Activated T-cell treated with anti-CD3 and anti-CD28 coated beads, Interleukin-2, amount 50 U/mL, for 72 hours (primary cell): ENCODE measurements around the gene CYP3A4. TPM values are rescaled to one million over a fixed set of nuclear protein-coding genes. Genes with fewer than 3 reads are reported as not detected.
"Not testable (repeated sequence)": the region's sequence is repeated elsewhere in the genome, so short reads cannot be mapped to it uniquely, and the experiment has no call there.

Experiments used
- ATAC-seq, 2 donors: fragments of 150-1000 bp; cut with Tn5 transposase; replicated peaks in 1 of 2; 2 replicates each; pipeline ENCODE4 v1.10.0; 2021; ENCODE audit warnings: moderate library complexity in 2 of 2, mild to moderate bottlenecking in 1 of 2
- DNase-seq, 2 donors: peaks; one replicate each; pipeline ENCODE4 v3.0.0; 2021 to 2022; ENCODE audit warnings: mixed read lengths in 1 of 2
- H3K27ac Mint-ChIP-seq: one replicate; pipeline ENCODE4 v1.8.0; 2022; ENCODE audit warnings: mild to moderate bottlenecking, moderate library complexity, mixed read lengths
- H3K27me3 Mint-ChIP-seq: one replicate; pipeline ENCODE4 v1.8.0; 2022; ENCODE audit warnings: low read depth, mixed read lengths
- H3K36me3 Mint-ChIP-seq, 2 donors: one replicate each; pipeline ENCODE4 v1.8.0; 2022; ENCODE audit warnings: mixed read lengths in 2 of 2, mild to moderate bottlenecking in 1 of 2; ENCODE audit not compliant: insufficient read depth in 2 of 2
- H3K4me1 Mint-ChIP-seq: one replicate; pipeline ENCODE4 v1.8.0; 2022; ENCODE audit warnings: low read depth, mixed read lengths
- H3K4me3 Mint-ChIP-seq, 2 donors: one replicate each; pipeline ENCODE4 v1.8.0; 2022; ENCODE audit warnings: mild to moderate bottlenecking in 2 of 2, mixed read lengths in 2 of 2, moderate library complexity in 2 of 2
- H3K9me3 Mint-ChIP-seq, 2 donors: one replicate each; pipeline ENCODE4 v1.8.0; 2022; ENCODE audit warnings: mixed read lengths in 2 of 2
- total RNA-seq, 2 donors: library from RNA; stranded (reverse); gene quantifications; one replicate each; pipeline ENCODE4 v1.2.3, GENCODE V29; 2022

Gene CYP3A4
- total RNA-seq, 2 donors from 2014 or later: not detected

GRCh38 chr7:99806839-99807478 lies 23.0 kb upstream of the CYP3A4 start:
- no peaks in the 10 kb centered on the region for H3K4me1 Mint-ChIP-seq
- DNase-seq (no peak), ATAC-seq (no peak)
- H3K27ac Mint-ChIP-seq: no peak overlapping the region
- H3K4me3 Mint-ChIP-seq: no peak overlapping the region
- peaks cover 49% of the 10 kb centered on the region for H3K27me3 Mint-ChIP-seq
- peaks cover 4 to 6% of the 10 kb centered on the region in 2 donors for H3K36me3 Mint-ChIP-seq
- peaks cover 0 to 2% of the 10 kb centered on the region in 2 donors for H3K9me3 Mint-ChIP-seq

- no peak overlapping the region for H3K4me3 Mint-ChIP-seq
- peaks cover 4 to 6% of the 10 kb centered on the region in 2 donors for H3K36me3 Mint-ChIP-seq
- H3K27me3 Mint-ChIP-seq: peaks cover 61% of the 10 kb centered on the region
- ATAC-seq (no peak), DNase-seq (no peak)
- no peaks in the 10 kb centered on the region for H3K4me1 Mint-ChIP-seq
- H3K27ac Mint-ChIP-seq: no peak overlapping the region
- H3K9me3 Mint-ChIP-seq: peaks cover 0 to 2% of the 10 kb centered on the region in 2 donors
Observed at GRCh38 chr7:99805641-99806040, 21.7 kb upstream of the CYP3A4 start.

GRCh38 chr7:99803118-99803517 lies 19.1 kb upstream of the CYP3A4 start:
- not testable (repeated sequence) for DNase-seq, H3K36me3 Mint-ChIP-seq, H3K4me3 Mint-ChIP-seq, H3K27ac Mint-ChIP-seq, ATAC-seq, H3K9me3 Mint-ChIP-seq, H3K4me1 Mint-ChIP-seq
- H3K27me3 Mint-ChIP-seq: peaks cover 68% of the 10 kb centered on the region

GRCh38 chr7:99801407-99801806 lies 17.4 kb upstream of the CYP3A4 start:
- not testable (repeated sequence) for DNase-seq, H3K36me3 Mint-ChIP-seq, H3K4me1 Mint-ChIP-seq, H3K27ac Mint-ChIP-seq, ATAC-seq, H3K9me3 Mint-ChIP-seq, H3K4me3 Mint-ChIP-seq
- peaks cover 55% of the 10 kb centered on the region for H3K27me3 Mint-ChIP-seq

GRCh38 chr7:99798972-99799371 lies 15.0 kb upstream of the CYP3A4 start:
- DNase-seq (no peak), ATAC-seq (no peak)
- Mint-ChIP-seq H3K4me3 (no peak overlapping the region), H3K27ac (no peak overlapping the region), H3K36me3 (no peaks in the 10 kb centered on the region), H3K27me3 (peaks cover 38% of the 10 kb centered on the region), H3K9me3 (peaks cover 0 to 2% of the 10 kb centered on the region in 2 donors), H3K4me1 (no peaks in the 10 kb centered on the region)

GRCh38 chr7:99795864-99796263 lies 11.9 kb upstream of the CYP3A4 start:
- peaks cover 17% of the 10 kb centered on the region for H3K27me3 Mint-ChIP-seq
- not testable (repeated sequence) for H3K4me3 Mint-ChIP-seq, H3K4me1 Mint-ChIP-seq, H3K36me3 Mint-ChIP-seq, DNase-seq, H3K9me3 Mint-ChIP-seq, H3K27ac Mint-ChIP-seq, ATAC-seq

- Mint-ChIP-seq H3K9me3 (peaks cover 0 to 2% of the 10 kb centered on the region in 2 donors), H3K27me3 (peaks cover 8% of the 10 kb centered on the region), H3K27ac (peak overlapping the region; percentile 44), H3K4me3 (no peak overlapping the region), H3K36me3 (peaks cover 0 to 2% of the 10 kb centered on the region in 2 donors), H3K4me1 (peaks cover 16% of the 10 kb centered on the region)
- DNase-seq: no peak
- ATAC-seq: no peak
Observed at GRCh38 chr7:99794585-99795502, 10.9 kb upstream of the CYP3A4 start.

- peaks cover 2 to 5% of the 10 kb centered on the region in 2 donors for H3K36me3 Mint-ChIP-seq
- DNase-seq (no peak), ATAC-seq (no peak)
- H3K27me3 Mint-ChIP-seq: peaks cover 8% of the 10 kb centered on the region
- H3K4me3 Mint-ChIP-seq: no peak overlapping the region
- H3K4me1 Mint-ChIP-seq: peaks cover 30% of the 10 kb centered on the region
- peaks cover 2 to 5% of the 10 kb centered on the region in 2 donors for H3K9me3 Mint-ChIP-seq
- no peak overlapping the region for H3K27ac Mint-ChIP-seq
Observed at GRCh38 chr7:99793443-99793842, 9.5 kb upstream of the CYP3A4 start.

- no peak overlapping the region for H3K4me3 Mint-ChIP-seq
- peaks cover 2 to 5% of the 10 kb centered on the region in 2 donors for H3K36me3 Mint-ChIP-seq
- H3K9me3 Mint-ChIP-seq: peaks cover 2 to 6% of the 10 kb centered on the region in 2 donors
- no peak overlapping the region for H3K27ac Mint-ChIP-seq
- H3K27me3 Mint-ChIP-seq: peaks cover 8% of the 10 kb centered on the region
- ATAC-seq (no peak), DNase-seq (no peak)
- peaks cover 35% of the 10 kb centered on the region for H3K4me1 Mint-ChIP-seq
Observed at GRCh38 chr7:99792967-99793366, 9.0 kb upstream of the CYP3A4 start.

- Mint-ChIP-seq H3K27ac (no peak overlapping the region), H3K36me3 (peaks cover 2 to 5% of the 10 kb centered on the region in 2 donors), H3K9me3 (peaks cover 2 to 6% of the 10 kb centered on the region in 2 donors), H3K4me3 (no peak overlapping the region), H3K27me3 (peaks cover 8% of the 10 kb centered on the region), H3K4me1 (peaks cover 44% of the 10 kb centered on the region)
- DNase-seq (no peak), ATAC-seq (no peak)
Observed at GRCh38 chr7:99791667-99792369, 7.8 kb upstream of the CYP3A4 start.

GRCh38 chr7:99791021-99791420 lies 7.0 kb upstream of the CYP3A4 start:
- Mint-ChIP-seq H3K4me1 (peaks cover 47% of the 10 kb centered on the region), H3K27ac (no peak overlapping the region), H3K27me3 (peaks cover 8% of the 10 kb centered on the region), H3K9me3 (peaks cover 2 to 6% of the 10 kb centered on the region in 2 donors), H3K36me3 (peaks cover 2 to 5% of the 10 kb centered on the region in 2 donors), H3K4me3 (no peak overlapping the region)
- DNase-seq (no peak), ATAC-seq (no peak)

GRCh38 chr7:99790407-99790806 lies 6.4 kb upstream of the CYP3A4 start:
- DNase-seq (no peak), ATAC-seq (no peak)
- peaks cover 2 to 4% of the 10 kb centered on the region in 2 donors for H3K9me3 Mint-ChIP-seq
- no peak overlapping the region for H3K27ac Mint-ChIP-seq
- peaks cover 2 to 5% of the 10 kb centered on the region in 2 donors for H3K36me3 Mint-ChIP-seq
- H3K4me3 Mint-ChIP-seq: no peak overlapping the region
- H3K4me1 Mint-ChIP-seq: peaks cover 47% of the 10 kb centered on the region
- H3K27me3 Mint-ChIP-seq: peaks cover 8% of the 10 kb centered on the region
